ENCODE data around the gene SERPINI1. TPM values are rescaled to one million over a fixed set of nuclear protein-coding genes. Genes with fewer than 3 reads are reported as not detected.

The SERPINI1 gene
- total RNA-seq, 1 donor from 2014 or later = 0.33 TPM

- peak; percentile 92 for DNase-seq (ENCODE audit: low read depth, low spot score)
Observed at GRCh38 chr3:167734498-167735232, 856 bp upstream of the SERPINI1 start, which contains the start of gene PDCD10. PDCD10 (minus strand) TSS chr3:167734892; CDS start chr3:167720157, 14,735 bp downstream.

- no peak for DNase-seq (ENCODE audit: low read depth, low spot score)
Observed at GRCh38 chr3:167736264-167736787, 805 bp downstream of the SERPINI1 start.

- DNase-seq (ENCODE audit: low read depth, low spot score) = no peak
Observed at GRCh38 chr3:167736997-167737396, 1.5 kb downstream of the SERPINI1 start.

- DNase-seq (ENCODE audit: low read depth, low spot score) = no peak
Observed at GRCh38 chr3:167738037-167738436, 2.5 kb downstream of the SERPINI1 start.

GRCh38 chr3:167739190-167739810 is 3.8 kb downstream of the SERPINI1 start:
- DNase-seq (ENCODE audit: low read depth, low spot score) = no peak

GRCh38 chr3:167740961-167741587 is 5.6 kb downstream of the SERPINI1 start:
- DNase-seq (ENCODE audit: low read depth, low spot score) = no peak

- DNase-seq (ENCODE audit: low read depth, low spot score) = no peak
Observed at GRCh38 chr3:167742338-167742737, 6.8 kb downstream of the SERPINI1 start.

- no peak for DNase-seq (ENCODE audit: low read depth, low spot score)
Observed at GRCh38 chr3:167743799-167744198, 8.3 kb downstream of the SERPINI1 start.

GRCh38 chr3:167749209-167749608 is 13.7 kb downstream of the SERPINI1 start:
- no peak for DNase-seq (ENCODE audit: low read depth, low spot score)

GRCh38 chr3:167749728-167750127 is 14.2 kb downstream of the SERPINI1 start:
- no peak for DNase-seq (ENCODE audit: low read depth, low spot score)

- no peak for DNase-seq (ENCODE audit: low read depth, low spot score)
Observed at GRCh38 chr3:167750272-167750971, 14.9 kb downstream of the SERPINI1 start.

- DNase-seq (ENCODE audit: low read depth, low spot score) = no peak
Observed at GRCh38 chr3:167754049-167754448, 18.5 kb downstream of the SERPINI1 start.

GRCh38 chr3:167761302-167761701 is 25.8 kb downstream of the SERPINI1 start:
- DNase-seq (ENCODE audit: low read depth, low spot score) = no peak

- DNase-seq (ENCODE audit: low read depth, low spot score) = no peak
Observed at GRCh38 chr3:167762296-167762695, 26.8 kb downstream of the SERPINI1 start.

GRCh38 chr3:167772992-167773391 is 37.5 kb downstream of the SERPINI1 start:
- no peak for DNase-seq (ENCODE audit: low read depth, low spot score)

GRCh38 chr3:167773584-167773983 is 38.1 kb downstream of the SERPINI1 start:
- no peak for DNase-seq (ENCODE audit: low read depth, low spot score)

GRCh38 chr3:167776066-167776685 is 40.7 kb downstream of the SERPINI1 start:
- no peak for DNase-seq (ENCODE audit: low read depth, low spot score)

GRCh38 chr3:167777356-167777755 is 41.8 kb downstream of the SERPINI1 start:
- DNase-seq (ENCODE audit: low read depth, low spot score) = no peak

- no peak for DNase-seq (ENCODE audit: low read depth, low spot score)
Observed at GRCh38 chr3:167780214-167780883, 44.8 kb downstream of the SERPINI1 start.

GRCh38 chr3:167783781-167784180 is 48.3 kb downstream of the SERPINI1 start:
- DNase-seq (ENCODE audit: low read depth, low spot score) = no peak

- DNase-seq (ENCODE audit: low read depth, low spot score) = no peak
Observed at GRCh38 chr3:167785790-167786189, 50.3 kb downstream of the SERPINI1 start.

Measured in pulmonary artery endothelial cell (primary cell).